HG03045 (cell line): ENCODE measurements around the gene MPC1.
A peak's percentile ranks its signal among the peaks of the same experiment; 100 is the strongest.
"Not testable (repeated sequence)": the region's sequence is repeated elsewhere in the genome, so short reads cannot be mapped to it uniquely, and the experiment has no call there.

ENCODE experiments used
- ATAC-seq: cut with Tn5 transposase; IDR thresholded peaks from one replicate; pipeline ENCODE4 v1.9.1; 2021; ENCODE audit warnings: mild to moderate bottlenecking, moderate library complexity; ENCODE audit not compliant: unreplicated experiment

MPC1 gene

GRCh38 chr6:166348305-166348949 lies 34.3 kb downstream of the MPC1 start:
- ATAC-seq: no peak

- ATAC-seq: no peak
Measured at GRCh38 chr6:166346965-166347364, 35.8 kb downstream of the MPC1 start.

- no peak for ATAC-seq
Measured at GRCh38 chr6:166346449-166346848, 36.3 kb downstream of the MPC1 start.

GRCh38 chr6:166345672-166346071 lies 37.1 kb downstream of the MPC1 start:
- not testable (repeated sequence) for ATAC-seq

- not testable (repeated sequence) for ATAC-seq
Measured at GRCh38 chr6:166344921-166345320, 37.8 kb downstream of the MPC1 start.

GRCh38 chr6:166344240-166344639 lies 38.5 kb downstream of the MPC1 start:
- ATAC-seq: no peak

GRCh38 chr6:166343150-166343487 lies 39.6 kb downstream of the MPC1 start:
- ATAC-seq: peak; percentile 11

- peak; percentile 96 for ATAC-seq
Measured at GRCh38 chr6:166342349-166343149, 40.2 kb downstream of the MPC1 start, which contains the start of gene SFT2D1. SFT2D1 (minus strand) TSS chr6:166342545; CDS start chr6:166342481, 64 bp downstream.

GRCh38 chr6:166341977-166342348 lies 40.8 kb downstream of the MPC1 start:
- ATAC-seq: no peak

GRCh38 chr6:166341464-166341863 lies 41.3 kb downstream of the MPC1 start:
- ATAC-seq: no peak

GRCh38 chr6:166338854-166339253 lies 43.9 kb downstream of the MPC1 start:
- ATAC-seq: no peak

GRCh38 chr6:166336847-166337246 lies 45.9 kb downstream of the MPC1 start:
- ATAC-seq: no peak

GRCh38 chr6:166335378-166336302 lies 47.1 kb downstream of the MPC1 start:
- peak; percentile 59 for ATAC-seq

GRCh38 chr6:166334878-166335277 lies 47.9 kb downstream of the MPC1 start:
- ATAC-seq: no peak

- ATAC-seq: peak; percentile 56
Measured at GRCh38 chr6:166333172-166333995, 49.4 kb downstream of the MPC1 start.

- no peak for ATAC-seq
Measured at GRCh38 chr6:166331503-166332415, 51.0 kb downstream of the MPC1 start.

GRCh38 chr6:166330612-166331011 lies 52.1 kb downstream of the MPC1 start:
- no peak for ATAC-seq

- ATAC-seq: no peak
Measured at GRCh38 chr6:166325383-166326042, 57.2 kb downstream of the MPC1 start.

GRCh38 chr6:166323395-166323794 lies 59.3 kb downstream of the MPC1 start:
- ATAC-seq: no peak
